DOHH2 (cell line): ENCODE measurements around the gene PTPN2.
A peak's percentile ranks its signal among the peaks of the same experiment; 100 is the strongest.

Experiments
- H3F3A ChIP-seq: fragments of 200-600 bp; sonication (generic), shearing (Covaris generic); 2 replicates; pipeline ENCODE4 v1.6.0; 2016; ENCODE audit warnings: antibody characterized with exemption, mild to moderate bottlenecking; ENCODE audit not compliant: control insufficient read depth, insufficient read depth
- H3K27ac ChIP-seq: fragments of 200-600 bp; sonication (generic); 2 replicates; pipeline ENCODE4 v1.5.1; 2014; ENCODE audit warnings: low read depth, mild to moderate bottlenecking, low read length, moderate library complexity
- H3K27me3 ChIP-seq: fragments of 200-600 bp; sonication (generic); 2 replicates; pipeline ENCODE4 v1.6.1; 2014; ENCODE audit warnings: mild to moderate bottlenecking, low read length, mixed read lengths; ENCODE audit not compliant: control insufficient read depth
- H3K36me3 ChIP-seq: fragments of 200-600 bp; sonication (generic); 2 replicates; pipeline ENCODE4 v1.6.1; 2014; ENCODE audit warnings: mild to moderate bottlenecking, low read length, moderate library complexity, mixed read lengths; ENCODE audit not compliant: control insufficient read depth
- H3K4me1 ChIP-seq: fragments of 200-600 bp; sonication (generic); 2 replicates; pipeline ENCODE4 v1.6.1; 2014; ENCODE audit warnings: mild to moderate bottlenecking, low read length, mixed read lengths; ENCODE audit not compliant: control insufficient read depth
- H3K4me2 ChIP-seq: fragments of 200-600 bp; sonication (generic); 2 replicates; pipeline ENCODE4 v1.6.0; 2014; ENCODE audit warnings: mild to moderate bottlenecking, low read length, moderate library complexity
- H3K4me3 ChIP-seq: fragments of 200-600 bp; sonication (generic); 2 replicates; pipeline ENCODE4 v1.5.1; 2014; ENCODE audit warnings: mild to moderate bottlenecking, low read length, mixed read lengths
- H3K79me2 ChIP-seq: fragments of 200-600 bp; sonication (generic); 2 replicates; pipeline ENCODE4 v1.6.1; 2014; ENCODE audit warnings: mild to moderate bottlenecking, low read length, mixed read lengths; ENCODE audit not compliant: control insufficient read depth
- H3K9me2 ChIP-seq: fragments of 200-600 bp; sonication (generic); replicated peaks from 2 replicates; pipeline ENCODE4 v1.6.1; 2014; ENCODE audit warnings: mild to moderate bottlenecking, low read length, mixed read lengths; ENCODE audit not compliant: control insufficient read depth
- H3K9me3 ChIP-seq: fragments of 200-600 bp; sonication (generic); 2 replicates; pipeline ENCODE4 v1.6.1; 2014; ENCODE audit warnings: antibody characterized with exemption, low read length, mixed read lengths; ENCODE audit not compliant: control insufficient read depth, insufficient read depth
- H4K20me1 ChIP-seq: fragments of 200-600 bp; sonication (generic); 2 replicates; pipeline ENCODE4 v1.6.0; 2014; ENCODE audit warnings: low read depth, mild to moderate bottlenecking, antibody characterized with exemption, low read length, moderate library complexity; ENCODE audit not compliant: control insufficient read depth, insufficient read depth
- EZH2phosphoT487 ChIP-seq: fragments of 200-600 bp; sonication (generic); IDR thresholded peaks from 2 replicates; pipeline ENCODE4 v1.6.1; 2017; ENCODE audit warnings: borderline replicate concordance, mild to moderate bottlenecking, antibody characterized with exemption, low read length, moderate library complexity, mixed read lengths
- TF ChIP-seq, protein P1 (sequence below): fragments of 200-600 bp; sonication (generic); IDR thresholded peaks from one replicate; pipeline ENCODE4 v1.5.1; 2014; ENCODE audit warnings: antibody characterized with exemption, mild to moderate bottlenecking, low read depth, low read length; ENCODE audit not compliant: poor library complexity, severe bottlenecking

Gene PTPN2

DNA sequence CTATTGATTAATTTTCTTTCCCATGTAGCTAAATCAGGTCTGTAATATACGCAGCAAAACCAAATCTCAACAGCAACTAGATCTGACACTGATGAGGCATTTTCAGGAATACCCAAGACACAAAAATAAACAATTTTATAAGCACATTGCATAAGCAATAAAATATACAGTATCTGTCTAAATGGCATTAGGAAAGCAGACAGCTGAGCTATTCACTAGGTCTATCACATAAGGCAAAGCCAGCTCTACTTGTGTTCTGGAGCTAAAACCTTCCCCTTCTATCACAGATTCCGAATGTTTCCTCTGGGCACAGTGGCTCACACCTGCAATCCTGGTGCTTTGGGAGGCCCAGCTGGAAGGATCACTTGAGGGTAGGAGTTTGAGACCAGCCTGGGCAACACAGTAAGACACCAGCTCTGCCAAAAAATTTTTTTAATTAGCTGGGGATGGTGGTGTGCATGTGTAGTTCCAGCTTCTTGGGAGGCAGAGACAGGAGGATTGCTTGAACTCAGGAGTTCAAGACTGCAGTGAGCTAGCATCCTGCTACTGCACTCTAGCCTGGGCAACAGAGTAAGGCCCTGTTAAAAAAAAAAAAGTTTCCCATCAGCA, 21.1 kb downstream of the PTPN2 start:
- no peaks in the 10 kb centered on the region for H3K36me3 ChIP-seq
- peaks cover 19% of the 10 kb centered on the region for H3K4me1 ChIP-seq
- H3K27ac ChIP-seq: no peak overlapping the region
- H3F3A ChIP-seq: no peaks in the 10 kb centered on the region
- H3K79me2 ChIP-seq: peaks cover 70% of the 10 kb centered on the region
- H3K9me2 ChIP-seq: no peaks in the 10 kb centered on the region
- no peaks in the 10 kb centered on the region for H3K9me3 ChIP-seq
- no peaks in the 10 kb centered on the region for H3K27me3 ChIP-seq
- H4K20me1 ChIP-seq: peaks cover 13% of the 10 kb centered on the region; the same call in 1 of the 2 replicates
- H3K4me3 ChIP-seq: no peak overlapping the region
- H3K4me2 ChIP-seq: no peak overlapping the region
- no peak for TF ChIP-seq EZH2phosphoT487
- TF ChIP-seq, protein P1, sequence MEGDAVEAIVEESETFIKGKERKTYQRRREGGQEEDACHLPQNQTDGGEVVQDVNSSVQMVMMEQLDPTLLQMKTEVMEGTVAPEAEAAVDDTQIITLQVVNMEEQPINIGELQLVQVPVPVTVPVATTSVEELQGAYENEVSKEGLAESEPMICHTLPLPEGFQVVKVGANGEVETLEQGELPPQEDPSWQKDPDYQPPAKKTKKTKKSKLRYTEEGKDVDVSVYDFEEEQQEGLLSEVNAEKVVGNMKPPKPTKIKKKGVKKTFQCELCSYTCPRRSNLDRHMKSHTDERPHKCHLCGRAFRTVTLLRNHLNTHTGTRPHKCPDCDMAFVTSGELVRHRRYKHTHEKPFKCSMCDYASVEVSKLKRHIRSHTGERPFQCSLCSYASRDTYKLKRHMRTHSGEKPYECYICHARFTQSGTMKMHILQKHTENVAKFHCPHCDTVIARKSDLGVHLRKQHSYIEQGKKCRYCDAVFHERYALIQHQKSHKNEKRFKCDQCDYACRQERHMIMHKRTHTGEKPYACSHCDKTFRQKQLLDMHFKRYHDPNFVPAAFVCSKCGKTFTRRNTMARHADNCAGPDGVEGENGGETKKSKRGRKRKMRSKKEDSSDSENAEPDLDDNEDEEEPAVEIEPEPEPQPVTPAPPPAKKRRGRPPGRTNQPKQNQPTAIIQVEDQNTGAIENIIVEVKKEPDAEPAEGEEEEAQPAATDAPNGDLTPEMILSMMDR: no peak

DNA sequence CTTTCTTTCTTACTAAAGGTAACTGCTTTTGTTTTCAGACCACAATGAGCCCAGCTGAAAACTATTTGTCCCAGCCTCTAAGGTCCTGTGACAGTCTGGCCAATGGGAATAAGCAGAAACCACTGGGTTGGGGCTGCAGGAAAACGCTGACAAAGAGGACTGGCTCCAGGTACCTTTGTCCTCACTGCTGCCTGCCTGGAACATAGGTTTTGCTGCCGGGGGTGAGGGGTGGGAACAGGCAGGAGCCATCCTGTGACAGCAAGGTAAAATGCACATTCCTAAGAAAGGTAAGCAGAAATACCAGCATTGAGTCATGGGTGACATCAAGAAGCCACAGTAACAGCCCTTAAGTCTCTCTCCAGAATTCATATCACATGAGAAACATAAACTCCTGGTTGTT, 21.6 kb downstream of the PTPN2 start:
- Histone ChIP-seq H3K4me2 (no peak overlapping the region), H3K27me3 (no peaks in the 10 kb centered on the region), H3K27ac (no peak overlapping the region), H3K9me3 (no peaks in the 10 kb centered on the region), H3K9me2 (no peaks in the 10 kb centered on the region), H3K79me2 (peaks cover 65% of the 10 kb centered on the region), H4K20me1 (peaks cover 13% of the 10 kb centered on the region; the same call in 1 of the 2 replicates), H3K4me1 (peaks cover 19% of the 10 kb centered on the region), H3K36me3 (no peaks in the 10 kb centered on the region), H3F3A (no peaks in the 10 kb centered on the region), H3K4me3 (no peak overlapping the region)
- TF ChIP-seq, protein P1: no peak
- no peak for TF ChIP-seq EZH2phosphoT487

DNA sequence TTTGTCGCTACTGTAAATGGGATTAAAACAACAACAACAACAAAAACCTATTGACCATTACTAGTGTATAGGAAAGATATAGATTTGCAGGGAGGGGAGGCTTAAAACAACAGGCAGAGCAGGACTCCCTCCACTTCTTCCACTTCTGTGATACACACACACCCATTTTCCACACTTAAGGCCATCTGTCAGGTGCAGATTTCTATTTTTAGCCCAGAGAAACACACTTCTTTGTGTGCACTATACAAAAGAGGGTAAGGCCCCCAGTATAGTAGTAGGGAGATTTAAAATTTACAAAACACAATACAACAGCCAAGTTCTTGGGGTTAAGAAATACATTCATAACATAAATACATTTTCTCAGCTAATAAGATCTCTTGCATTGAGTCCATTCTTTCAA, 22.4 kb downstream of the PTPN2 start:
- H3K4me1 ChIP-seq: peaks cover 19% of the 10 kb centered on the region
- no peaks in the 10 kb centered on the region for H3F3A ChIP-seq
- TF ChIP-seq EZH2phosphoT487: no peak
- TF ChIP-seq, protein P1: no peak
- H3K27ac ChIP-seq: no peak overlapping the region
- H3K36me3 ChIP-seq: peaks cover 3% of the 10 kb centered on the region; the same call in 1 of the 2 replicates
- no peaks in the 10 kb centered on the region for H3K9me2 ChIP-seq
- H3K79me2 ChIP-seq: peaks cover 61% of the 10 kb centered on the region
- peak overlapping the region; percentile 9 for H3K4me2 ChIP-seq
- peaks cover 13% of the 10 kb centered on the region; the same call in 1 of the 2 replicates for H4K20me1 ChIP-seq
- H3K9me3 ChIP-seq: no peaks in the 10 kb centered on the region
- no peak overlapping the region for H3K4me3 ChIP-seq
- H3K27me3 ChIP-seq: no peaks in the 10 kb centered on the region
